Measurements from ENCODE around the gene ASAP2. TPM values are rescaled to one million over a fixed set of nuclear protein-coding genes. Genes with fewer than 3 reads are reported as not detected.

ASAP2 gene
- polyA plus RNA-seq, 1 donor (not counting 4 experiments of a cell fraction or from before 2014, with no cell fraction given): 54.2 TPM

DNA sequence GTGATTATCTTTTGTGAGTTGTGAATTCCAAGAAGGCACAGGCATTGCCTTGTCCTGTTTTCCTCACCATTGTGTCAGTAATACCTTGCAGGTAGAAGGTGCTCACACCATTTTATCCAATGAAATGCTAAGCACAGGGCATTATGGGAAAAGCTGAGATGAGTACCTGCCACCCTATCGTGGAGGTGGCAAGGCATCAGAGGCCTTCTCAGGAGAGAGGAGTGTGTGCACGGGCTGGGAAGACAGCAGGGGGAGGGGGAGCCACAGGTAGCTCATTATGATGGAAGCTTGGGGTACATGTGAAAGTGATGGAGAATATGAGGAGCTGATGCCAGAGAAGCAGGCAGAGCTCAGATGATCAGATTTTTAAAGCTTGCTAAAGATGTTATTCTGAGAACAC is 69.5 kb downstream of the ASAP2 start:
- peaks cover 13 to 25% of the 10 kb centered on the region in 2 experiments for H3K36me3 ChIP-seq (ENCODE audit: control insufficient read depth in 2 of 2, extremely low read depth in 1 of 2, insufficient read depth in 2 of 2, low read length in 2 of 2)
- no peak overlapping the region for H3K27ac ChIP-seq (ENCODE audit: control insufficient read depth, insufficient read depth, low read length)
- DNase-seq (ENCODE audit: low read depth, low spot score): no peak
- peaks cover 3% of the 10 kb centered on the region for H3K9me3 ChIP-seq (ENCODE audit: control insufficient read depth, low read depth, low read length)
- no peak overlapping the region for H3K9ac ChIP-seq (ENCODE audit: control insufficient read depth, extremely low read depth, insufficient read depth, low read length)
- H3K79me2 ChIP-seq (ENCODE audit: control insufficient read depth, insufficient read depth, low read length): peaks cover 88% of the 10 kb centered on the region
- dilution Hi-C loops (cut with MboI; ENCODE audit: extremely low pct_ligation_motif_present, low sequenced_read_pairs): no loop called here
- H3K4me2 ChIP-seq (ENCODE audit: control insufficient read depth, extremely low read depth, insufficient read depth, low read depth, low read length): no peak overlapping the region
- no peak overlapping the region for H2AFZ ChIP-seq (ENCODE audit: control insufficient read depth, low read length)
- FAIRE-seq: no peak
- TF ChIP-seq EZH2 (IDR thresholded peaks at IDR 0.05; ENCODE audit: low read length): no peak
- TF ChIP-seq, protein P1, sequence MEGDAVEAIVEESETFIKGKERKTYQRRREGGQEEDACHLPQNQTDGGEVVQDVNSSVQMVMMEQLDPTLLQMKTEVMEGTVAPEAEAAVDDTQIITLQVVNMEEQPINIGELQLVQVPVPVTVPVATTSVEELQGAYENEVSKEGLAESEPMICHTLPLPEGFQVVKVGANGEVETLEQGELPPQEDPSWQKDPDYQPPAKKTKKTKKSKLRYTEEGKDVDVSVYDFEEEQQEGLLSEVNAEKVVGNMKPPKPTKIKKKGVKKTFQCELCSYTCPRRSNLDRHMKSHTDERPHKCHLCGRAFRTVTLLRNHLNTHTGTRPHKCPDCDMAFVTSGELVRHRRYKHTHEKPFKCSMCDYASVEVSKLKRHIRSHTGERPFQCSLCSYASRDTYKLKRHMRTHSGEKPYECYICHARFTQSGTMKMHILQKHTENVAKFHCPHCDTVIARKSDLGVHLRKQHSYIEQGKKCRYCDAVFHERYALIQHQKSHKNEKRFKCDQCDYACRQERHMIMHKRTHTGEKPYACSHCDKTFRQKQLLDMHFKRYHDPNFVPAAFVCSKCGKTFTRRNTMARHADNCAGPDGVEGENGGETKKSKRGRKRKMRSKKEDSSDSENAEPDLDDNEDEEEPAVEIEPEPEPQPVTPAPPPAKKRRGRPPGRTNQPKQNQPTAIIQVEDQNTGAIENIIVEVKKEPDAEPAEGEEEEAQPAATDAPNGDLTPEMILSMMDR (optimal IDR thresholded peaks at IDR 0.05 in 1 of 3, IDR thresholded peaks at IDR 0.05 in 1 of 3, conservative IDR thresholded peaks at IDR 0.05 in 1 of 3; ENCODE audit: extremely low read depth in 1 of 3, insufficient read depth in 2 of 3, low read length in 3 of 3): no peak
- H3K4me3 ChIP-seq (ENCODE audit: control insufficient read depth in 2 of 3, extremely low read depth in 1 of 3, insufficient read depth in 2 of 3, low read depth in 1 of 3, low read length in 3 of 3): no peak overlapping the region
- H3K27me3 ChIP-seq (ENCODE audit: control insufficient read depth, extremely low read depth, insufficient read depth, low read length): no peaks in the 10 kb centered on the region
- no peaks in the 10 kb centered on the region for H4K20me1 ChIP-seq (ENCODE audit: control insufficient read depth, extremely low read depth, insufficient read depth, low read length)
- H3K9me1 ChIP-seq (ENCODE audit: control insufficient read depth, extremely low read depth, insufficient read depth, low read length): no peaks in the 10 kb centered on the region
- H3K4me1 ChIP-seq (ENCODE audit: control insufficient read depth, extremely low read depth, insufficient read depth, low read length): peaks cover 20% of the 10 kb centered on the region

DNA sequence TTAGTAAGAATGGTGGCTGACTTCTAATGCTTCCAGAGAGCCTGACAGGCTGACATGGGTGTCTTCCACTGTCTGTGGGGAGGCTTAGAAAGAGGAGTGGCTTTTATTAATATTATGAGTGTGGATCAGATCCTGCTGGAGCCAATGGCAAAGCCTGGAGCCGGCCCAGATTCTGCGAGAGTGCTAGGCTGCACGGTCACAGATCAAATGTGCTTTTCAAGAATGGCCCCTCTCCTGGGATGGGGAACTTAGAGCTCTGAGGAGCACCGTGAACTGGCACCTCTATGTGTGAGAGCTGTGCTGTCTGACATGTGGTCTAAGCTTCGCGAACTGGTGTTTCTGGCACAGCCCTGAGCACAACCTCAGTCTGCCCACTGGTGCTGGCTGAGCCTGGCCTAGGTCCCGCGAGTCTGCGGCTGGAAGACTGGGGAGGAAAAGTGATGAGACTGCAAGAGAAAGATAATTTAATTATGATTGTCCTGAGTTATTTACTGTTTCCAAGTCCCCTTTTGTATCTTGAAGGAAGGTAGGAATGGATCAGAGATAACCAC is 70.4 kb downstream of the ASAP2 start:
- H2AFZ ChIP-seq (ENCODE audit: control insufficient read depth, low read length): no peak overlapping the region
- TF ChIP-seq, protein P1 (optimal IDR thresholded peaks at IDR 0.05 in 1 of 3, IDR thresholded peaks at IDR 0.05 in 1 of 3, conservative IDR thresholded peaks at IDR 0.05 in 1 of 3; ENCODE audit: extremely low read depth in 1 of 3, insufficient read depth in 2 of 3, low read length in 3 of 3): no peak
- TF ChIP-seq EZH2 (IDR thresholded peaks at IDR 0.05; ENCODE audit: low read length): no peak
- no peaks in the 10 kb centered on the region for H3K9me3 ChIP-seq (ENCODE audit: control insufficient read depth, low read depth, low read length)
- no peak overlapping the region for H3K9ac ChIP-seq (ENCODE audit: control insufficient read depth, extremely low read depth, insufficient read depth, low read length)
- no peak overlapping the region for H3K4me2 ChIP-seq (ENCODE audit: control insufficient read depth, extremely low read depth, insufficient read depth, low read depth, low read length)
- H3K27ac ChIP-seq (ENCODE audit: control insufficient read depth, insufficient read depth, low read length): no peak overlapping the region
- peaks cover 84% of the 10 kb centered on the region for H3K79me2 ChIP-seq (ENCODE audit: control insufficient read depth, insufficient read depth, low read length)
- no peak for FAIRE-seq
- peaks cover 20% of the 10 kb centered on the region for H3K4me1 ChIP-seq (ENCODE audit: control insufficient read depth, extremely low read depth, insufficient read depth, low read length)
- dilution Hi-C loops (cut with MboI; ENCODE audit: extremely low pct_ligation_motif_present, low sequenced_read_pairs): no loop called here
- H3K27me3 ChIP-seq (ENCODE audit: control insufficient read depth, extremely low read depth, insufficient read depth, low read length): no peaks in the 10 kb centered on the region
- DNase-seq (ENCODE audit: low read depth, low spot score): no peak
- H4K20me1 ChIP-seq (ENCODE audit: control insufficient read depth, extremely low read depth, insufficient read depth, low read length): no peaks in the 10 kb centered on the region
- H3K9me1 ChIP-seq (ENCODE audit: control insufficient read depth, extremely low read depth, insufficient read depth, low read length): no peaks in the 10 kb centered on the region
- H3K36me3 ChIP-seq (ENCODE audit: control insufficient read depth in 2 of 2, extremely low read depth in 1 of 2, insufficient read depth in 2 of 2, low read length in 2 of 2): peaks cover 17 to 30% of the 10 kb centered on the region in 2 experiments
- no peak overlapping the region for H3K4me3 ChIP-seq (ENCODE audit: control insufficient read depth in 2 of 3, extremely low read depth in 1 of 3, insufficient read depth in 2 of 3, low read depth in 1 of 3, low read length in 3 of 3)
